Activated T-helper 1 cell treated with anti-CD3 and anti-CD28 coated beads, Interleukin-2, amount 50 U/mL, for 16 hours (primary cell): ENCODE measurements around the gene SEMA7A.

Experiments used
- DNase-seq, 2 donors: peaks; one replicate each; pipeline ENCODE4 v3.0.0-alpha.2; 2020; ENCODE audit warnings: low read depth in 1 of 2, low spot score in 1 of 2

Gene SEMA7A

DNA sequence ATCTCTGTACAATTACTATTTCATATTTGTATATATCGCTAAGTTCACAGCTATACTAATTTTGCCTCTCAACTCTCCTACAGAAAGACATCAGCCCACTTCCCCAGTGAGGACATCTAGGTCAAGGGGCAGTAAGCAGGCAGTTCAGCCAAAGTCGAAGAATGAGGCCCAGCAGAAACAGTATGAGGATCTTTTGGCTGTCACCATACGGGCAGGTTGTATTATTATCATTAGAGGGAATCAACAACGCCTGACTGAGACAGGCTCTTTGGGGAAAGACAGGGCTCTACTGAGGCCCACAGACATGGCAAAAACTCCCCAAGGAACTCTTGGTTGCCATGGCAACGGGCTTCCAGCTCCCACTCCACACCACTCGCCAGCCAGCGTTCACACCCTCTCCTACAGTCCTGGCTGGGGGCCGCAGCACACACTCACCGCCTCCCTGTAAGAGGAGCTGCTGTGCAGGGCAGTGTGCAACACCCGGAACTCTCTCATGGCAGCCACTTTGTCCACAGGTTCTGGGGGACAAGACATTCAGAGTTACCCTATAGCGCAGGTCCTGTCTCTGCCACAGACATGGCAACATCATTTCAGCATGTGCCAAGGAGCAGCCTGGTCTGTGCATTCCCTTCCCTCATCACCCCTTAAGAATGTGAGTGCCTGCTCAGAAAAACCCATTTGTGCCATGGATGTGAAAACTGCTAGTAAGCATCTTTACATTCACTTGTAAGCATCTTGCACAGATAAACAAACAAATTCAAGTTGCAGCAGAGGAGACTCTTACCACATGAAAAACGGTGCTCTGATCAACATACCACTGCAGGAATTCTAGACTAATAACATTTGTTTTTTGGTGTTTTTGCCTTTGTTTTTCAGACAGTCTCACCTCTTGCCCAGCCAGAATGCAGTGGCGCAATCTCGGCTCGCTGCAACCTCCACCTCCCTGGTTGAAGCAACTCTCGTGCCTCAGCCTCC, 18.4 kb upstream of the SEMA7A start:
- DNase-seq, result no peak

GRCh38 chr15:74451322-74451721, 17.6 kb upstream of the SEMA7A start:
- DNase-seq, result no peak

DNA sequence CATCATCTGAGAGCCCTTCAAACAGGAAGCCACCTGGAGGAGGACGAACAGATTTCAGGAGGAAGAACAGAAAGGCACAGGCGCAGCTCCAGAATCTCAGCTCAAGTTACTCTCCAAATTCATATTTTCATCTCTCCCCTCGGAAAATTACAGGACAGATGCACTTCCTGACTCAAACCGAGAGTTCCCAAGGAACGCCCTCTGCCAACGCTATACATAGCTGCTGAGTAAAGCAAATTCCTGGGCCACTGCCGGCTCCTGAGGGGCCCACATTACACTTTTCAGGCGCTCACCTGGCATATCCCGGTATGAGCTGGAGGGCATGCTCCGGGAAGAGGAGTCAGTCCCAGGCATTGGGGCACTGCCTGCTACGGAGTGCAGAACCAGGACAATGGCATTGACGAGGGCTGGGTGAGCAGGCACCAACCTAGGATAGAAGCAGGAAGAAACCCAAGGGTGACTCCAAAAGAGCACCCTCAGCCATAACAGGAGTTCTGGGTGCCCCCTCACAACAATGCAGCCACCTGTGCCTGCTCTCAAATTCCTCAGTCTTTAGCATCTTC, 16.0 kb upstream of the SEMA7A start:
- no peak for DNase-seq

- no peak for DNase-seq
Observed at GRCh38 chr15:74449095-74449494, 15.3 kb upstream of the SEMA7A start.

GRCh38 chr15:74445816-74446763, 12.3 kb upstream of the SEMA7A start:
- DNase-seq, result no peak

- DNase-seq, result no peak
Observed at GRCh38 chr15:74444106-74445062, 10.6 kb upstream of the SEMA7A start.

DNA sequence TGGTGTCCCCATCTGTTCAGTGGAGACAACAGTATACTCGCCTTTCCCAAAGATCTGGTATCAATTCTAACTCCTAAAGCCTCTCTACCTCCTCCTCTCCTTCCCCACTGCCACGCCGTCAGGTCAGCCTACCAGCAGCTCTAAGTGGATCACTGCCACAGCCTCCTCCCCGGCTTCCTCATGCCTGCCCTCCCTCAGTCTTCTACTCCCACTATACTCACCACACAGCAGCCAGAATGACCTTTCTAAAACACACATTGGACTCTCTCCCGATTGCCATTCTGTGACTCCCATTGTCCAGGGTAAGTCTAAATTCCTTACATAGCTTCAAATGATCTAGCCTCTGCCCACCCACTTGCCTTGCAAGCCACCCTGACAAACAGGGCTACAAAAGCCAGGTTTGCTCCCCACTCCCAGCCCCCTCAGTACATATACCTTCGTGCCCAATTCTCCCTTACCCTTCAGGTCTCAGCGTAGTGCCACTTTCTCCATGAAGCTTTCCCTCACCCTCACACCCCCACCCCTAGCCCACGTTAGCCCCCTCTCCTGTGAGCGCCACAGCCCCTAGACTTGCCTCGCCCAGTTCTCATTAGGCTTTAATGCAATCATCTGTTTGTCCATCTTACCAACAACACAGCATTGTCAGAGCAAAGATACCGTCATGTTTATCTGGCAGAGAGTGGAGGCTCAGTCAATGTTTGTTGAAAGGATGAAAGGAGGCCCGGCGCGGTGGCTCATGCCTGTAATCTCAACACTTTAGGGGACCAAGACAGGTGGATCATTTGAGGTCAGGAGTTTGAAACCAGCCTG, 9.5 kb upstream of the SEMA7A start:
- no peak for DNase-seq

DNA sequence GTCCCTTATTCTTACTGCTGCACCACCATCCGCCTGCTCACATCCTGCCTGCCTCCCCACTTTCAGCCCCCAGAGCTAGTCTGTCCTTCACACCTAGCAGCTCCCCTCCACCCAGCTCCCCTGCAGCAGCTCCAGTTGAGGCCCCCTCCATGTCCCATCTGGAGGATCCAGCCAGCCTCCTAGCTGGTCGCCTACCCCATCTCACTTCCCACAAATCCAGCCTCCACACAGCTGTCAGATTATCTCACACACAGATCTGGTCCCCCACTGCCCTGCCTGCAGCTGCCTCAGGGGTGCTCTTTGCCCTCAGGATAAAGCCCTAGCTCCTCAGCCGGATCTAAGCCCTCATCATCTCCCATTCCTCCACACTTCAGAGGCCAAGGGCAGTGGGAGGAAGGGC, 8.8 kb upstream of the SEMA7A start:
- no peak for DNase-seq

DNA sequence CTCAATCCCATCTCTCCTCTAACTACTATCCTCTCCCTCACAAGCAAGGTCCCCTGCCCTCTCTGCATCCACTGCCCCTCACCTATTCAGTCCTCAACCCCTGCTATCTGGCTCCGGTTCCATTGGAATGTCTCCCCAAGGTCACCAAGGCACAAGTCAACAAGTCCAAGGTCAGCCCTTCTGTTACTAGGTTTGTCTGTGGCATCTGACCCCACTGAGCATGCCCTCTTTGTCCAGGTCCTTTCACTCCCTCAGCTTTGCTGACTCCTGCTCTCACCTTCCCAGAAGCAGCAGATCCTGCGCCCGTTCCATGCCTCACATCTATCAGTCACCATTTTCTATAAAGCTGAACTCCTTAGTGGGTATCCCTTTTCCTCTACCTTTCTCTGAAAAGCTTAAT, 8.3 kb upstream of the SEMA7A start:
- DNase-seq, result no peak

- DNase-seq, result no peak
Observed at GRCh38 chr15:74441248-74441941, 7.6 kb upstream of the SEMA7A start.

DNA sequence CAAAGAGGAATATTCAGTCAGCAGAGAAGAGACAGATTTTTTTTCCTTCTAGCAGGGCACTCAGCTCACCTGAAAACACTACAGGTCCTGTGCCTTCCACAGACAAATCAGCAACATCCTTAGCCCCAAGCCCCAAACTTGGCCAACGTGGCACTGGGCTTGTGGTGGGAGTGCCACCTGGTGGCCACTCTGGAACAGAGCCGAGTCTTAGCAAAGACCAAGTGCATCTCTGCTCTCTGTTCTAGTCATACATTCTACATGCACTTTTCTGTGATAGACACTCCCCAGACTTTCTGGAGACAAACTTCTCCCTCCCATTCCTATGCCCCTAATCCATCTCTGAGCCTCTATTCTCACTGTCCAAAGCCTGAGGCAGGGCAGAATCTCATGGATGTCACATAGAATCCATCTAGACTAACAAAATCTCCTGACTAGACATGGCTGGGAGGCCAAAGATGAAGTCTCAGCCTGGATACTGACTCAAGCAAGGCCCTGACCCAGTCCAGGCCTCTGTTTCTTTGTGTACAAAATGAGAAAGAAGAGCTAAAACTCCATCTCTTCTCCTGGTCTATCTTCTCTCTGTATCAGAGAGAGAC, 5.1 kb upstream of the SEMA7A start:
- DNase-seq, result peak; percentile 45 to 64

DNA sequence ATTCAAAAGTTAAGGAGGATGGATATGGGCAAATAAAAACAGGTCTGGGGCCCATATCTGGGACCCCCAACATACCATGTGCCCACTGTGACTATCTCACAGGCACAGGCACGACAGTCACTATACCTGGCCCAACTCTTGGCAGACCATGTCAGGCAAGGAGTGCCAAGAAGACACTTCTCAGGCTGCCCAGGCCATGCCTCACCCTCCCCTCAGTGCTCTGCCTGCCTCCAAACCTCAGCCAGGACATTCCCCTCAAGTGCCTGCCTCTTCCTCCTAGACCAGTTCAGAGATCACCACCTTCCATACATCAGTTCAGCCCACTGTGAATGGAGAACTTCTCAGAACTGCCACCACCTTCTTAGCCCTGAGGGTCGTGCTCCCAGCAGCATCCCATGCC, 4.4 kb upstream of the SEMA7A start:
- no peak for DNase-seq

GRCh38 chr15:74434263-74435136, 742 bp upstream of the SEMA7A start:
- DNase-seq, result no peak

DNA sequence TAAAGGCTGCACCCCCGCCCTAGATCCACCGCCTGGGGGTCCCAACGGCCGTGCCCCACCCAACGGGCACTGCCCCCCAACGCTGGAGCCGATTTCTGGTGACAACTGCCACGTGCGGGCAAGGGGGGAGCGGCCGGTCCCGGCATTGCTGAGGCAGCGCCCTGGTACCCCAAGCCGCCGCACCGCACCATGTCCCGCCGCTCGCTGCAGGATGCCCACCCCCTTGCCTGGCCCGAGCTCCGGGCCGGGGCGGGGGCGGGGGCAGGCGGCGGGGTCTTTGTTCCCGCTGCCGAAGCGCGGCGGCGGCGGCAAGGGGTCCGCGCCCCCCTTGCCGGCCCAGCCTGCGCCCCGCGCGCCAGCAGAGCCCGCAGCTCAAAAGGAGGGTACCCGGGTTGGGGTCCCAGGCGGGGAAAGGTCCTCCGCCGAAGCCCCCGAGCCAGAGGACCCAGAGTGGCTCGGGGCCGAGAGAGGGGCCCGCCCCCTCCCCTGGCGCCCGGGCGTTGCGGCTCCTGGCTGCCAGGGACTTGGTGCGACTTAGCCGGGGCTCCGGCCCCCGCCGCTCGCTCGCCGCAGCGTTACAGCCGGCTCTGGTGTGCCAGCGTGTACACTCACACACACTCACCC, 678 bp downstream of the SEMA7A start:
- no peak for DNase-seq

DNA sequence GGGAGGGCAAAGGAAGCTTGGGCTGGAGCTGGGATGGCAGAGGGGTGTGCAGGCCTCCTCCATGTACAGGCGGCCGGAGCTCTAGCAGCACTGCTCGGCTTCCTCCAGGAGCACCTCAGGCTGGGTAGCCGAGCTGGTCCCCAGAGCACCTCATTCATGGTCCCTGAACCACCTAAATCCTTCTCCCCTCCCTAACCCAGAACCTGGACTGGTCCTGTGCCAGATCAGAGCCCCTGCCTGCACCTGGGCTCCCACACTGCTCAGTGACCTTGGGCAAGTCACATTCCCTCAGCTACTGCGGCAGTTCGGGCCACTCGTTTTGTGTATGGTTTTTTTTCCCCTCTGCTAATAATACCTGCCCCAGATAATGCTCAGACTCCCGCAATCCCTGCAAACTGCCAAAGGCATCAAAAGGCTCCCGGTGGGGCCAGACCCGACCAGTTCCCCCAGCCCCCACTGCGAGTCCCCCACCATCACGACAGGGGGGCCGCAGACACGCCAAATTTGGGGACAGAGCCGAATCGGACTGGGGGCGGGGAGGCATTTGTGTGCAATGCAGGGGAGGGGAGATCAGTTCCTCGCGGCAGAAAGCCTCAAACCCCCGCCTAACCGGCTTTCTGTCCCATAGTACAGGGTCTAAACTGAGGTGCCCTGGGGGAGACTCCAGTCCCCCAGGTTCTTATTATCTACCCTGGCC, 1.3 kb downstream of the SEMA7A start:
- no peak for DNase-seq

DNA sequence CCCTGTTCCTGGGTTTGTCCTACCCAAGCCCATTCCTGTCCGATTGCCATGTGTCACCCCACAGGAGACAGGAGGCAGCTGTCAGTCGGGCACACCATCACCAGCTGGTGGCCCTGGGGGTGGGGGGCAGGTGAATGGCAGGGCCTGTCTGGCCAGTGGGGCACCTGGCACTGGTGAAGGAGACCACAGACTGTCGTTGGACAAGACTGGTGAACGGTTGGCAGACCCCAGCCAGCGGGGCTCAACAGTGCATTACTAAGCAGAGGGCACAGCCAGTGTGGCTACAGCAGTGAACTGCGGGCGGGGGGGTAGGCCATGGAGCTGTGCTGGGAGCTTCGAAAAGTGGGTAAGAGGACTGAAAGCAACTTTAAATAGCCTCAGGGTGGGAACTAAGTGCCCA, 2.1 kb downstream of the SEMA7A start:
- no peak for DNase-seq

DNA sequence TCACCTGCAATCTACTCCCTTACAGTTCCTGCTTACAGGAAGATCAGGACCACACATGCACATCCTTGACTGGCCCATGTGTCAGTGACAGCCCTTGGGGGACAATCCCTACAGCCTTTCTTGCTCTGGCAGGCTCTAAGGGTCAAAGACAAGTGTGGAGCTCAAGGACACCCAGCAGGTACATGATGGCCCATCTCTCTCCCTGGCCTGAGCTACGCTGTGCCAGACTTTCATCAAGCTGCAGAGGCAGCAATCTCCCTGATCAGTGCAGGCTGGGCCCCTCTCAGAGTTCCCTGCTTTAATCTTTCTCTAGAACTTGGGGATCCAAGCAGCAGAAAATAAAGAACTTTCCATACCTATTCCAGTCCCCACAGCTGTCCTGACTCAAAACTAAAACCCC, 2.6 kb downstream of the SEMA7A start:
- DNase-seq, result no peak
